Parathyroid adenoma (tissue), 2 donors: ENCODE data around the gene SEC23A.
"Not testable (repeated sequence)": the region's sequence is repeated elsewhere in the genome, so short reads cannot be mapped to it uniquely, and the experiment has no call there.

Experiments
- H2AFZ ChIP-seq: fragments of 300-600 bp; sonication (generic); one replicate; pipeline ENCODE4 v1.7.0; 2017; ENCODE audit warnings: antibody characterized with exemption, mild to moderate bottlenecking
- H3K27ac ChIP-seq: fragments of 300-600 bp; sonication (generic); one replicate; pipeline ENCODE4 v1.7.0; 2017
- H3K27me3 ChIP-seq: fragments of 300-600 bp; sonication (generic); one replicate; pipeline ENCODE4 v1.7.0; 2017; ENCODE audit warnings: low read length; ENCODE audit not compliant: control insufficient read depth, insufficient read depth
- H3K36me3 ChIP-seq: fragments of 300-600 bp; sonication (generic); one replicate; pipeline ENCODE4 v1.7.0; 2017; ENCODE audit warnings: low read length; ENCODE audit not compliant: control insufficient read depth, insufficient read depth
- H3K4me1 ChIP-seq: fragments of 300-600 bp; sonication (generic); one replicate; pipeline ENCODE4 v1.7.0; 2017; ENCODE audit warnings: control low read depth
- H3K4me2 ChIP-seq: fragments of 300-600 bp; sonication (generic); one replicate; pipeline ENCODE4 v1.7.0; 2017; ENCODE audit warnings: low read length
- H3K4me3 ChIP-seq: fragments of 300-600 bp; sonication (generic); one replicate; pipeline ENCODE4 v1.7.0; 2017; ENCODE audit warnings: low read depth, low read length
- H3K79me2 ChIP-seq: fragments of 300-600 bp; sonication (generic); one replicate; pipeline ENCODE4 v1.7.0; 2017; ENCODE audit warnings: control low read depth
- H3K9ac ChIP-seq: fragments of 300-600 bp; sonication (generic); one replicate; pipeline ENCODE4 v1.7.0; 2017; ENCODE audit warnings: mild to moderate bottlenecking
- H3K9me3 ChIP-seq: fragments of 300-600 bp; sonication (generic); one replicate; pipeline ENCODE4 v1.7.0; 2017; ENCODE audit warnings: low read length; ENCODE audit not compliant: control insufficient read depth
- CTCF ChIP-seq: fragments of 300-600 bp; sonication (generic); IDR thresholded peaks from one replicate; pipeline ENCODE4 v1.7.0; 2017; ENCODE audit warnings: antibody characterized with exemption, mild to moderate bottlenecking
- donor health status: primary hyperparathyroidism.

Gene SEC23A

GRCh38 chr14:39102969-39103957, at the start of gene SEC23A:
Gene SEC23A, minus strand, starts transcription at chr14:39103235. Its CDS starts 7,117 bp downstream, at chr14:39096118.
- peak within 1 kb of the TSS; percentile 75 for H3K4me3 ChIP-seq
- peak within 1 kb of the TSS; percentile 86 for H3K27ac ChIP-seq
- no peaks in the 10 kb centered on the region for H3K9me3 ChIP-seq
- no peaks in the 10 kb centered on the region for H3K36me3 ChIP-seq
- no peaks in the 10 kb centered on the region for H3K27me3 ChIP-seq
- peaks cover 16% of the 10 kb centered on the region for H3K79me2 ChIP-seq
- peak within 1 kb of the TSS; percentile 70 for H3K9ac ChIP-seq
- peaks cover 11% of the 10 kb centered on the region for H3K4me1 ChIP-seq
- TF ChIP-seq CTCF, result no peak
- peak within 1 kb of the TSS; percentile 91 for H2AFZ ChIP-seq
- peak within 1 kb of the TSS; percentile 75 for H3K4me2 ChIP-seq

DNA sequence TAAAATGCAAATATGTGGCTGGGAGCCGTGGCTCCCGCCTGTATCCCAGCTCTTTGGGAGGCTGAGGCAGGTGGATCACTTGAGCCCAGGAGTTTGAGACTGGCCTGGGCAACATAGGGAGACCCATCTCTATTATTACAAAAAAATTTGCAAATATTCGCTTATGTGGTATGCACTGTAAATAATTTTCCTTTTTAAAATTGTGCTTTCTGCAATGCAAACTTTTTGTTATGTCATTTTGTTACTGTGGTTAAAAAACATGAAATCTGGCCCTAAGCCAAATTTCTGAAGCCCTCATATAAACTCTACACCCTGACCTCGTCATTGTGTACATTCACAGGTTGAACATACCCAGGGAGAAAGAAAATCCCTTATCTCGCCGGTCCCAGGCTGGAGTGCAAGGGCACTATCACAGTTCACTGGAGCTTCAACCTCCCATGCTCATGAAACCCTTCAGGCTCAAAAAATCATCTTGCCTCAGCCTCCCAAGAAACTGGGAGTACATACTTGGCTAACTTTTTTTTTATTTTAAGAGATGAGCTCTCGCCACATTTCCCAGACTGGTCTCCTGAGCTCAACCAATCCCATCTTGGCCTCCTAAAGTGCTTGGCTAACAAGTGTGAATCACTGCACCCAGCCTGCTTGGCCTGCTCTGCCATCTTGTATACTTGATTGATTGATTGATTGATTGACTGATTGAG, 42.4 kb upstream of the SEC23A start:
- Histone ChIP-seq H3K4me2 (no peak overlapping the region), H3K79me2 (no peaks in the 10 kb centered on the region), H3K4me3 (no peak overlapping the region), H2AFZ (no peak overlapping the region), H3K27me3 (no peaks in the 10 kb centered on the region), H3K36me3 (no peaks in the 10 kb centered on the region), H3K4me1 (no peaks in the 10 kb centered on the region), H3K27ac (no peak overlapping the region), H3K9ac (no peak overlapping the region), H3K9me3 (no peaks in the 10 kb centered on the region)
- TF ChIP-seq CTCF, result no peak

DNA sequence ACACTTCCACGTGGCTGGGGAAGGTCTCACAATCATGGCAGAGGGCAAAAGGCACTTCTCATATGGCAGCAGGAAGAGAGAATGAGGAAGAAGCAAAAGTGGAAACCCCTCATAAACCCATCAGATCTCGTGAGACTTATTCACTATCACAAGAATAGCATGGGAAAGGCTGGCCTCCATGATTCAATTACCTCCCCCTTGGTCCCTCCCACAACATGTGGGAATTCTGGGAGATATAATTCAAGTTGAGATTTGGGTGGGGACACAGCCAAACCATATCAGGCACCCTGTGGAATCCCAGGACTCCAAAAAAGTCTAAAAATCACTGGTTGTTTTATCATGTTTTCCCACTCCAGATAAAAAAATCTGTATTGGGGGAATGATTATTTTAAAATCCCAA, 40.2 kb upstream of the SEC23A start:
- not testable (repeated sequence) for H3K79me2 ChIP-seq, H3K4me2 ChIP-seq, H3K9ac ChIP-seq, H3K27me3 ChIP-seq, H3K4me3 ChIP-seq, H3K4me1 ChIP-seq, H2AFZ ChIP-seq, H3K9me3 ChIP-seq, H3K36me3 ChIP-seq, H3K27ac ChIP-seq

GRCh38 chr14:39141623-39142022, 38.6 kb upstream of the SEC23A start:
- H3K4me2 ChIP-seq, H3K27ac ChIP-seq, H3K9ac ChIP-seq, H3K79me2 ChIP-seq, H3K4me3 ChIP-seq, H2AFZ ChIP-seq, H3K9me3 ChIP-seq, H3K27me3 ChIP-seq, H3K36me3 ChIP-seq, H3K4me1 ChIP-seq: not testable (repeated sequence)

GRCh38 chr14:39140170-39140569, 37.1 kb upstream of the SEC23A start:
- no peaks in the 10 kb centered on the region for H3K79me2 ChIP-seq
- no peak overlapping the region for H3K4me3 ChIP-seq
- no peaks in the 10 kb centered on the region for H3K4me1 ChIP-seq
- H3K27me3 ChIP-seq, result no peaks in the 10 kb centered on the region
- no peak overlapping the region for H2AFZ ChIP-seq
- no peaks in the 10 kb centered on the region for H3K36me3 ChIP-seq
- H3K9ac ChIP-seq, result no peak overlapping the region
- no peak overlapping the region for H3K4me2 ChIP-seq
- no peak for TF ChIP-seq CTCF
- no peak overlapping the region for H3K27ac ChIP-seq
- H3K9me3 ChIP-seq, result no peaks in the 10 kb centered on the region
